Neuronal stem cell (in vitro differentiated cells): ENCODE measurements around the gene SNF8.
A peak's percentile ranks its signal among the peaks of the same experiment; 100 is the strongest.

Source experiments
- DNase-seq: peaks from one replicate; pipeline ENCODE4 v3.0.0-alpha.2; 2013; ENCODE audit warnings: low spot score
- H2AFZ ChIP-seq: one replicate; pipeline ENCODE4 v1.6.1; 2013; ENCODE audit warnings: mild to moderate bottlenecking, low read length, inconsistent platforms
- H2AK5ac ChIP-seq: 2 replicates; pipeline ENCODE4 v1.6.1; 2013; ENCODE audit warnings: low read depth, mild to moderate bottlenecking, inconsistent platforms, low read length, moderate library complexity, mixed read lengths
- H2BK120ac ChIP-seq: 2 replicates; pipeline ENCODE4 v1.6.1; 2013; ENCODE audit warnings: low read depth, mild to moderate bottlenecking, inconsistent platforms, low read length, moderate library complexity, mixed read lengths
- H2BK12ac ChIP-seq: one replicate; pipeline ENCODE4 v1.6.1; 2013; ENCODE audit warnings: low read length, inconsistent platforms
- H2BK15ac ChIP-seq: 2 replicates; pipeline ENCODE4 v1.6.1; 2013; ENCODE audit warnings: mild to moderate bottlenecking, low read length, inconsistent platforms, mixed read lengths
- H2BK5ac ChIP-seq: one replicate; pipeline ENCODE4 v1.6.1; 2013; ENCODE audit warnings: inconsistent platforms, mild to moderate bottlenecking, low read length, moderate library complexity
- H3K14ac ChIP-seq: one replicate; pipeline ENCODE4 v1.6.1; 2013; ENCODE audit warnings: low read length, inconsistent platforms
- H3K18ac ChIP-seq: 2 replicates; pipeline ENCODE4 v1.6.1; 2013; ENCODE audit warnings: low read length, inconsistent platforms
- H3K23ac ChIP-seq: 2 replicates; pipeline ENCODE4 v1.6.1; 2013; ENCODE audit warnings: low read depth, mild to moderate bottlenecking, mixed read lengths, low read length, inconsistent platforms; ENCODE audit not compliant: poor library complexity
- H3K27ac ChIP-seq: replicated peaks from 3 replicates; pipeline ENCODE4 v1.5.1; 2013; ENCODE audit warnings: low read length, inconsistent platforms
- H3K27me3 ChIP-seq, 3 experiments: 2 replicates each; pipeline ENCODE4 v1.6.1; 2013; ENCODE audit warnings: low read length in 3 of 3, mild to moderate bottlenecking in 2 of 3, inconsistent platforms in 1 of 3, low read depth in 1 of 3, mixed read lengths in 1 of 3, moderate library complexity in 1 of 3; ENCODE audit not compliant: control insufficient read depth in 3 of 3, insufficient read depth in 3 of 3
- H3K36me3 ChIP-seq, 2 donors: replicated peaks in 1 of 2; 2 replicates each; pipeline ENCODE4 v1.6.1; 2013; ENCODE audit warnings: low read length in 2 of 2; ENCODE audit not compliant: control insufficient read depth in 2 of 2, insufficient read depth in 2 of 2
- H3K4ac ChIP-seq: 2 replicates; pipeline ENCODE4 v1.6.1; 2013; ENCODE audit warnings: inconsistent platforms, mild to moderate bottlenecking, low read length, moderate library complexity
- H3K4me1 ChIP-seq, 2 donors: 1 replicate in 1 of 2; 2 replicates in 1 of 2; pipeline ENCODE4 v1.6.1; 2013; ENCODE audit warnings: low read length in 2 of 2, low read depth in 1 of 2; ENCODE audit not compliant: control insufficient read depth in 2 of 2, insufficient read depth in 1 of 2
- H3K4me2 ChIP-seq: one replicate; pipeline ENCODE4 v1.6.1; 2013; ENCODE audit warnings: mild to moderate bottlenecking, low read length, inconsistent platforms; ENCODE audit not compliant: insufficient read depth, poor library complexity, severe bottlenecking
- H3K4me3 ChIP-seq, 2 donors: 2 replicates each; pipeline ENCODE4 v1.5.1; 2013; ENCODE audit warnings: low read length in 2 of 2, mild to moderate bottlenecking in 2 of 2, inconsistent platforms in 1 of 2, moderate library complexity in 1 of 2
- H3K79me1 ChIP-seq: one replicate; pipeline ENCODE4 v1.6.1; 2013; ENCODE audit warnings: low read depth, mild to moderate bottlenecking, inconsistent platforms, low read length, moderate library complexity
- H3K9ac ChIP-seq: one replicate; pipeline ENCODE4 v1.6.1; 2013; ENCODE audit warnings: mild to moderate bottlenecking, low read depth, low read length, inconsistent platforms; ENCODE audit not compliant: poor library complexity
- H3K9me3 ChIP-seq, 2 donors: replicated peaks in 1 of 2; 2 replicates each; pipeline versions ENCODE3 to v1.6.1; 2013; ENCODE audit warnings: low read length in 2 of 2, mild to moderate bottlenecking in 2 of 2, inconsistent platforms in 1 of 2, low read depth in 1 of 2, mixed read lengths in 1 of 2, moderate library complexity in 1 of 2; ENCODE audit not compliant: control insufficient read depth in 2 of 2, insufficient read depth in 1 of 2
- H4K8ac ChIP-seq: one replicate; pipeline ENCODE4 v1.6.1; 2013; ENCODE audit warnings: low read depth, mild to moderate bottlenecking, inconsistent platforms, low read length, moderate library complexity
- H4K91ac ChIP-seq: one replicate; pipeline ENCODE4 v1.6.1; 2013; ENCODE audit warnings: low read length, low read depth, mild to moderate bottlenecking, inconsistent platforms; ENCODE audit not compliant: poor library complexity
- WGBS, 2 donors: extraction: QIAGEN DNeasy Blood & Tissue Kit; methylation state at CpG; one replicate each; pipeline ENCODE4 v1.1.7; 2013; ENCODE audit warnings: missing lambda C conversion rate in 2 of 2, mixed read lengths in 1 of 2; ENCODE audit not compliant: insufficient read length in 2 of 2, insufficient replicate concordance in 1 of 2; ENCODE audit errors: extremely low coverage in 2 of 2; 5-methylcytosine and 5-hydroxymethylcytosine counted together

Gene SNF8

DNA sequence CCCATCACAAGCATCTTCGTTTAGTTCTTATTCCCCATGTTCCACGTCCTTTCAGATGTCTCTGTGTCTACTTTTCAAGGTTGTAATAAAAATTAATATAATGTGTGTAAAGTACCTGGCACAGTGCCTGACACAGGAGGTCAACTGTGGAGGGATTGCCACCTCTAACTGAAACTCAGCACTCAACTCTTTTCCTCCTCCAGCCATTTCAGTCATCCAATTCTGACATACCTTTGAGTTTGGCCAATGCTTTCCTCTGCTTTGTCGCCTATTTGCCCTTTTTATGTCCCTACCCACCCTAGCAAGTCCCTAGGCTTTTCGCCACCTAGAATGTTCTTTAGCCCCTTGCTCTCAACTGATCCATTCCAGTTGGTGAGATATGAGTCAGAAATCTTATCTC lies 34.9 kb downstream of the SNF8 start:
- no peak for DNase-seq
- no peaks in the 10 kb centered on the region for H3K27me3 ChIP-seq

DNA sequence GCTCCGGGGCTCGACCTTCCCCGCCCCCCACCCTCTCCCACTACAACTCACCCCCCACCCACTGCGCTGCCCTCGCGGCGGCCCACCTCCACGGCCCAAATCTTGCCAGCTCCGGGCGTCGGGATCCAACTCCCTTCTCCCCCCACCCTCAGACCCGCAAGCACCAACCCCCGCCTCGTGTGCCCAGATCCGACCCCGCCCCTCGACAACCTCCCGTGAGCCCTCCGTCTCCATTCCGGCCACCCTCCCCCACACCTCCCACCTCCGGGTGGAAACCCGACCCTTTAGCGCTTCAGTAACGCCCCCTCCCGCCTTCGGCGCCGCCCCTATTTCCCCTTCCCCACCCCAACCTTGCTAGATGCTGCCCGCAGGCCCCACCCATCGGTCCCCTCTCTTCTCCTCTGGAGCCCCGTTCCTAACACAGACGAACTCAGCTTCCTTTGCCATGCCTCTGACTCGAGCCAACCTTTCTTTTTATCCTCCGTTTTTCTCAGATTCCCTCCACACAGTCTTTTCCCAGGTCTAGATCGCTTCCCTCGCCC lies 35.7 kb downstream of the SNF8 start:
- H2BK5ac ChIP-seq: peak overlapping the region; percentile 95
- H3K4me3 ChIP-seq: peak overlapping the region; percentile 56 to 99
- H2BK120ac ChIP-seq: no peak overlapping the region
- H3K27me3 ChIP-seq: no peaks in the 10 kb centered on the region
- peak overlapping the region; percentile 59 for H2AFZ ChIP-seq
- H3K14ac ChIP-seq: no peak overlapping the region
- H3K23ac ChIP-seq: peak overlapping the region; percentile 90
- no CpG with 5 or more reads among the region's 36 CpGs for WGBS, 2 donors
- H3K9ac ChIP-seq: peak overlapping the region; percentile 86
- peak overlapping the region; percentile 85 for H3K27ac ChIP-seq
- no peak overlapping the region for H4K91ac ChIP-seq
- no peak overlapping the region for H2BK12ac ChIP-seq
- peaks cover 4% of the 10 kb centered on the region for H3K79me1 ChIP-seq
- DNase-seq: peak; percentile 89
- H3K4me2 ChIP-seq: peak overlapping the region; percentile 59
- H3K36me3 ChIP-seq: peaks cover 8 to 44% of the 10 kb centered on the region in 2 donors
- peak overlapping the region; percentile 98 for H3K18ac ChIP-seq
- H3K4me1 ChIP-seq: peaks cover 9% of the 10 kb centered on the region in 2 donors
- H4K8ac ChIP-seq: no peak overlapping the region
- H2BK15ac ChIP-seq: peak overlapping the region; percentile 84
- no peaks in the 10 kb centered on the region for H3K9me3 ChIP-seq
- H3K4ac ChIP-seq: no peak overlapping the region
- peak overlapping the region; percentile 94 for H2AK5ac ChIP-seq

More for the DNA sequence above, 34.9 kb downstream of the SNF8 start:
- peaks cover 4% of the 10 kb centered on the region for H3K79me1 ChIP-seq
- WGBS, 2 donors: no CpG with 5 or more reads among the region's 4 CpGs
- H3K9me3 ChIP-seq: no peaks in the 10 kb centered on the region
- no peak overlapping the region for H3K27ac ChIP-seq
- H3K23ac ChIP-seq: no peak overlapping the region
- no peak overlapping the region for H4K8ac ChIP-seq
- peaks cover 10 to 51% of the 10 kb centered on the region in 2 donors for H3K36me3 ChIP-seq
- H2BK15ac ChIP-seq: no peak overlapping the region
- peak overlapping the region; percentile 63 for H3K9ac ChIP-seq
- peaks cover 9% of the 10 kb centered on the region in 2 donors for H3K4me1 ChIP-seq
- H2AFZ ChIP-seq: no peak overlapping the region
- H3K14ac ChIP-seq: no peak overlapping the region
- no peak overlapping the region for H3K18ac ChIP-seq
- H2AK5ac ChIP-seq: no peak overlapping the region
- H2BK12ac ChIP-seq: no peak overlapping the region
- H3K4ac ChIP-seq: no peak overlapping the region
- H2BK5ac ChIP-seq: no peak overlapping the region
- H2BK120ac ChIP-seq: no peak overlapping the region
- peak overlapping the region in 1 of 2 donors; percentile 56 for H3K4me3 ChIP-seq
- no peak overlapping the region for H4K91ac ChIP-seq
- H3K4me2 ChIP-seq: no peak overlapping the region

DNA sequence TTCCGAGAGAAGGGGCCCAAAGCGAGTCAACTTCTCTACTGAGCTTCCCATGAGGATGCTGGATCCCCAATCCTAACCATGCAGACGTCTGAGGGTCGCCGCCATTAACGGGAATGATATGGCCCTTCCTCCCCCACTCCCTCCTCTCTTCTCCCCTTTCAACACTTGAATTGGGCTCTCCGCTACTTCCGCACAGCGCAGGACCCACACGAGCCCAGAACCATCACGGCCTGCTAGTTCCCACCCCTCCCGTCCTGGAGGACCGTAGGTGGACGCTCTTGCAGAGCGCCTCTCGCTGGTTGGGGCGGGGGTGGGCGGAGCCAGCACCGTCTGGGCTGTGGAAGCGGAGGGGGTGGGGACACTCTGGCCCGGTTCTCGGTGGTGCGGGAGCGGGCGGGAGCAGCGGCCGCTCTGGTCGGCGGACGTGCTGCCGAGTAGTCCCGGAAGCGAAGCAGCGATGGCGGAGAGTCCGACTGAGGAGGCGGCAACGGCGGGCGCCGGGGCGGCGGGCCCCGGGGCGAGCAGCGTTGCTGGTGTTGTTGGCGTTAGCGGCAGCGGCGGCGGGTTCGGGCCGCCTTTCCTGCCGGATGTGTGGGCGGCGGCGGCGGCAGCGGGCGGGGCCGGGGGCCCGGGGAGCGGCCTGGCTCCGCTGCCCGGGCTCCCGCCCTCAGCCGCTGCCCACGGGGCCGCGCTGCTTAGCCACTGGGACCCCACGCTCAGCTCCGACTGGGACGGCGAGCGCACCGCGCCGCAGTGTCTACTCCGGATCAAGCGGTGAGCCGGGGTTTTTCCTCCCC lies 36.4 kb downstream of the SNF8 start, which contains the start of gene UBE2Z:
Gene UBE2Z (plus strand): TSS at position 361 of the 797 bp plus-strand sequence. CDS start 97 bp downstream, at position 458.
- peak within 1 kb of the TSS; percentile 98 for H3K18ac ChIP-seq
- peak within 1 kb of the TSS; percentile 85 for H3K27ac ChIP-seq
- H3K4me3 ChIP-seq: peak within 1 kb of the TSS; percentile 56 to 99
- no peaks in the 10 kb centered on the region for H3K27me3 ChIP-seq
- H2BK12ac ChIP-seq: no peak within 1 kb of the TSS
- peak; percentile 95 for DNase-seq
- H4K91ac ChIP-seq: no peak within 1 kb of the TSS
- no CpG with 5 or more reads among the region's 81 CpGs for WGBS, 2 donors
- peak within 1 kb of the TSS; percentile 30 for H3K4ac ChIP-seq
- H2BK5ac ChIP-seq: peak within 1 kb of the TSS; percentile 95
- H2AK5ac ChIP-seq: peak within 1 kb of the TSS; percentile 94
- H3K79me1 ChIP-seq: peaks cover 4% of the 10 kb centered on the region
- peak within 1 kb of the TSS; percentile 84 for H2BK15ac ChIP-seq
- no peaks in the 10 kb centered on the region for H3K9me3 ChIP-seq
- peak within 1 kb of the TSS; percentile 66 for H3K4me2 ChIP-seq
- no peak within 1 kb of the TSS for H2BK120ac ChIP-seq
- H2AFZ ChIP-seq: peak within 1 kb of the TSS; percentile 59
- peak within 1 kb of the TSS; percentile 90 for H3K23ac ChIP-seq
- peak within 1 kb of the TSS; percentile 45 for H4K8ac ChIP-seq
- H3K14ac ChIP-seq: no peak within 1 kb of the TSS
- H3K9ac ChIP-seq: peak within 1 kb of the TSS; percentile 86
- H3K4me1 ChIP-seq: peaks cover 9 to 11% of the 10 kb centered on the region in 2 donors
- H3K36me3 ChIP-seq: peaks cover 8 to 38% of the 10 kb centered on the region in 2 donors

GRCh38 chr17:48907713-48908046 lies 37.0 kb downstream of the SNF8 start:
- H2BK5ac ChIP-seq: no peak overlapping the region
- peak overlapping the region; percentile 78 for H3K9ac ChIP-seq
- H3K4me1 ChIP-seq: peaks cover 9 to 11% of the 10 kb centered on the region in 2 donors
- H3K4me2 ChIP-seq: peak overlapping the region; percentile 66
- peak overlapping the region; percentile 56 to 83 for H3K4me3 ChIP-seq
- no peak overlapping the region for H4K8ac ChIP-seq
- H4K91ac ChIP-seq: no peak overlapping the region
- H3K14ac ChIP-seq: no peak overlapping the region
- H2BK120ac ChIP-seq: no peak overlapping the region
- no peak overlapping the region for H2BK12ac ChIP-seq
- no peak overlapping the region for H3K23ac ChIP-seq
- DNase-seq: no peak
- no peaks in the 10 kb centered on the region for H3K27me3 ChIP-seq
- no CpG with 5 or more reads among the region's 2 CpGs for WGBS, 2 donors
- H2AFZ ChIP-seq: peak overlapping the region; percentile 59
- H3K9me3 ChIP-seq: no peaks in the 10 kb centered on the region
- no peak overlapping the region for H3K4ac ChIP-seq
- H3K79me1 ChIP-seq: peaks cover 4% of the 10 kb centered on the region
- H2BK15ac ChIP-seq: no peak overlapping the region
- H3K18ac ChIP-seq: no peak overlapping the region
- H3K36me3 ChIP-seq: peaks cover 6 to 32% of the 10 kb centered on the region in 2 donors
- no peak overlapping the region for H2AK5ac ChIP-seq
- H3K27ac ChIP-seq: peak overlapping the region; percentile 59
